NCI-H146 (cell line): ENCODE data around the gene CYP11A1.

Experiments used
- DNase-seq: peaks from one replicate; lab custom pipeline; 2025; lab: John Stamatoyannopoulos, UW

The CYP11A1 gene

DNA sequence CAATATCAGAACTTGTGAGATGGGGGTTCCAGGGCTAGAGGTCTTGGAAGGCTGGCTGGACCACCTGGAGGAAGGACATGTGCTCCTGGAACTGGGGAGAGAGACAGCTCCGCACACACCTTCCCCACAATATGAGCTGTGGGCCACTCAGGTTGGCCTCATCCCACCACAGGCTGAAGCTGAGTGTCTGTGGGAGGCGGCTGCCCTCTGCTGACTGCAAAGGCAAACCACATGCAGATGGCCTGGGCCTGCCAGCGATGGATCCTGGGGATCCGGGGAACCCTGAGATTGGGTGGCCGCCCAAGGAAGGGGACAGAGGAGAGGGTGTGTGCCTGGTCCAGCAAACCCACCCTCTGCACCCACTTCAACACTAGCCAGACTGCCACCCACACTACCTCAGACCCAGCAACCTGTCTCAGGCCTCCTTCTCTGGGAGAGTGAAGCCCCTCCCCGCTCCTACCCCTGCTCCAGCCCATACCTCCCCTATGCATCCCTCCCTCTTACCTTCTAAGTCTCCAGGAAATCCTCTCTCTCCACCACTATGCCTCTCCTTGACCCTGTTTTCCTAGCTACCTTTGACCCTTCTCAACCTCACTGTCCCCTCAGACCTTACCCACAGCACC is 44.8 kb downstream of the CYP11A1 start:
- peak; percentile 64 for DNase-seq

DNA sequence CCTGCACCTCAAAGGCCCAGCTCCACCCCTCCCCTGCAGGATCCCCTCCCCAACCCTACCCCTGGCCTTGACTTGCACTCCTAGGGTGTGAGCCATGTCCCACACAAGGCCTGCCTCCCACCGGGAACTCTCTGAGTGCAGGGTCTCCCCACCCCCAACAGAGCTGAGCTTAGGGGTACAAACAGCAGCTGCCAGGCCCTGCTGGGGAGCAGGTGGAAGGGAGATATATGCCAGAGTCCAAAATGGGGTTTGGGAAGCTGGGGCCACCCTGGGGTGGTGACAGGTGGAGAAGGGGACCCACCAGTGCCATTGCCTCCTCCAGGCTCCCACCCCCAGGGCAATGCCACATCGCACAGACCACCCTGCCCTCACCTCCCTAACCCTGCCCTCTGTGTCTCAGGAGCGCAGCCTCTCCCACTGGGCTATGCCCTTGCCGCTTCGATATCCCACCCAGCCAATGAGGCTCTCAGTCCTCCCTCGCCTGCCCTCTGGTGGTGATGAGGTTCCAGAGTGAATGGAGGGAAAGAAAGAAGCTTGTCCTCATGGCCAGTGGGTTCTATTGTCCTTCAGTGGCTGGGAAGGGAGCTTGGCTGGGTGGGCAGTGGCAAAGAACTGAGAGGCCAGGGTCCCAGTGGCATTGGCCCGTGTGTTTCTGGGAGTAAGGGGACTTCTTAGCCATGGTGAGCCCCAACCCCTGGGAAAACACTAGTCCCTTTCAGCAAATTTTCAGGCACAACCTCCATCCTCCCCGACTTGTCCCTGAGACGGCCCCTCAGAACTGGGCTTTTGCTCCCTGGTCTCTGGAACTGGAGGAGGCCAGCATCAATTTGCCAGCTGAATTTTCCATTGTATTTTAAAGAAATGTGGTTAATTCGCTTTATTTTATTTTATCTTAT is 46.8 kb downstream of the CYP11A1 start:
- DNase-seq = peak; percentile 34

DNA sequence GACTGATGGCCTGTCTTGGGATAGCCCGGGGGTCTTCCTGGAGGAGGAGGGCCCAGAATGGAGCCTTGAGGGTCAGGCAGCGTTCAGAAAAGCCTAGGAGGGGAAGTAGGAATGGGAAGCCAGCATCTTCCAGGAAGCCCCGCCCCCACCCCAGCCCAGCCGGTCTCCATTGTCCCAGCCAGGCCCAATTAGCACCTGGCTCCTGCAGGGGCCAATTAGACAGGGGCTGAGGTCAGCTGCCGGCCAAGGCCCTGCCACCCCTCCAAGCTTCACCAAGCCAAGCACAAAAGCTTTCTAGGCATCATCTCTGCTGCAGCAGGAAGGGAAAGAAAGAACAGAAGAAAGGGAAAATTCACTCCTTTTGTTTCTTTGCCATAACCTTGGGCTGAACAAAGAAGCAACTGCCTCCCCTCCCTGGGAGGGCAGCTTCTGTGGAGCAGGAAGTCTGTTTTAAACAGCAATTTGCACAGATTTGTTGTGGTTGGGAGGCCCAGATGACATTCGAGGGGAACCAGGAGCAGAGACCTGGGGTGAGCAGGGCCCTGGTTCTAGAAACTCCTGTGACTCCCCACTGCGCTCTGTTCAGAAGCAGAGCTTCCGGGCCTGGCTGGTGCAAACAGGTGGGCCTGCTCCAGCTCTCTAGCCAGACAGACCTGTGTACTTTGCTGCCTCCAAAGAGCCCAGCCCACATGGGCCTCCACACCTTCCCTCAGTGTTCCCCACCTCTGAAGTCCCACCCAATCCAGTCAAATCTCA is 47.7 kb downstream of the CYP11A1 start:
- peak; percentile 88 for DNase-seq

DNA sequence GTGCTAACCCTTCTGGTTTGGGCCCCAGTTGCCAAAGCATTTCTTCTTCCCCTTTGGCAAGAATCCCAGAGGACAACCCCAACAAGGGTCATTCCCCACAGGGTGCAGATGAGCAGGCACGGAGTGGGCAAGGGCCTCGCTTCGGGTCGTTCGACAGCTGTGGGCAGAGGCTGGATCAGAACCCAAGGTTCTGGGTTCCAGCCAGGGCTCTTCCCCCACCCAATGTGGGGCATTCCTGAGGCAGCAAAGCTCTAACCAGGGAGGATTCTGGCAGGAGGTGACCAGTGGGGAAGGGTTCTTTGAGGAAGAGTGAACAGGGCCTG is 48.3 kb downstream of the CYP11A1 start:
- no peak for DNase-seq

DNA sequence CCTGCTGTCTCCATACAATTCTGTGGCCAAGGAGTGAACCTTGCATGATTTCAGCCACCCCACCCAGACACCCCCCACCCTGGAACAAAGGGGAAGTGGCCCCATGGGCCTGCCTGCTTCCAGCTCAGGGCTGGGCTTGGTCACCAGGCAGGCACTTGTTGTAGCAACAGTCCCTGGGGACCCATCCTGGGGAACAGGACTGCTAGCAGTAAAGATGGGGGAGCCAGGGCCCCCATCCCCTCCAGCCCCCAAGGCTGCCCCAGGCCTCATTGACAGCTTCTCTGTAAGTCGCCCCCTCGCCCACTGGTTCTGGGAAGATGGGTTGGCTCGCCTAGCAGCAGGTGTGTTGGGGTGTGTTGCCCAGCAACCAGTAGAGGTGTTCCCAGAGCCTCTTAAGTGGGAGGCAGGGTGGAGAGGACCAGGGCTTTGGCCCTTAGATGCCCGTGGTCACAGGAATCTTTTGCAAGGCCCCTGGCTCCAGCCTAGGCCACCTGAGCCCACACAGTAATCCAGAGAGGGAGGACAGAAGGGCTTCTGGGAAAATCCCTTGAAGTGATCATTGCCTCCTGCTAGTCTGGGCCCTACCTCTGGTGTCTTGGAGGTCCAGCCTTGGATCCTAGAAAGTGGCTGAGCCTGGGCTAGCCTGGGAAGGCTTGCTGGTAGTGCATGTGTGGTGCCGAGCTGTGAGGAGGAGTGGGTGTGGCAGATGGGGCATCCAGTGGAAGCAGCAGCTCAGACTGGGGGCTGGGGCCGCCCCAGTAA is 48.9 kb downstream of the CYP11A1 start:
- peak; percentile 44 for DNase-seq

DNA sequence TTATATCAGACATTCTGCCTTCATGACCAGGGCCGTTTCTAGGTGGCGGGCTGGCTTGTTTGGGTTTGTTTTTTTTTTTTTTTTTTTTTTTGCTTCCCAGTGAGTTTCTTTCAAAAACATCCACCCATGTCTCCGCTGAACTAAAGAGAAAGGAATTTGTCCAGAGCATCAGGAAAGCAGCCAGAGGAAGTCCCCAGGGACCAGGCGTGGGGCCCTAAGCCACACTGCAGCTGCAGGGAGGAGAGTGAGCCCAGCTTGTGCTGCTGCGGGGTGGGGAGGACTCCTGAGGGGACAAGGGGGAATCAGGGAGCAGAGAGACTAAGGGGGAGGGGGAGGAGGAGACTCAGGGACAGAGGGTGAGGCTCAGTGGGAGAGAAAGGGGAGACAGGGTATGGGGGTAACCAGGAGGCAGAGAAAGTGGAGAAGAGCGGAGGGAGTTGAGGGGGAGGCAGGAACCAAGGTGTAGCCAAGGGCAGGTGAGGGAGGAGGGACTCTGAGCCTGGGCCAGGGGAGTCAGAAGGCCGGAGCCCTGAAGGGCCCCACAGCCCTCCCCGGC is 49.5 kb downstream of the CYP11A1 start:
- DNase-seq = no peak

DNA sequence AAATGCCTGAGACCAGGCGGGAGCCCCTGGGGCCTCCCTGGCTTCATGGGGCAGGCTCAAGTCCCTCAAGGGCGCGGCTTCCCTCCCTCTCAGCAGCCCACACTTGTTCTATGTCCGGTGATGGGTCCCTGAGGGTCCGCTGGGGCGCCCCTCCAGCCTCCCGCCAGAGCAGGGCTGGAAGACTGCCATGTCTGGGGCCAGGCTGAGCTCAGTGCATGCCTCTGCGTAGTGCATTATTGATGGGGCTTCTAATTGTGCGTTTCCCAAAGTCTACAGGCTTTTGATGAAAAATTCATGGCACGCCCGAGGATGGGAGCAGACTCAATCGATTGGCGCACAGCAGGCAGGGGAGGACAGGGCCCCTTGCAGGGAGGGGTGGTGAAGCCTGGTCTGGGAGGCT is 51.3 kb downstream of the CYP11A1 start:
- DNase-seq = no peak

DNA sequence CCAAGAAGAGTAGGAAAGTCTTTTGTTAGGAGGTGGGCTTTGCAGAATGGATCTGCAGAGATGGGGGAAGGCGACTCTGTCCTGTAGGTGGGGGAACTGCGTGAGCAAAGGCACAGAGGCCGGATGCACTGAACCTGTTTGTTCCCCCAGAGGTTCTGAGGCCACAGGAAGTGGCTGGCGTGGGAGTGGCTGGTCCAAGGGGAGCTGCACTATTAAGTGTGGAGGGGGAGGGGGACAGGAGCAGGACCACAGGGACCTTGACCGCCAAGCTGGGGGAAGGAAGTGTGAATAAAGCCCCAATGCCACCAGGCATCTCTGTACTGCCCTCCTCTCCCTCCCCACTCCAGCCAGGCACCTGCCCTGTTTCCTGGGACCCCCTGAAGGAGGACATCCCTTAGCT is 51.8 kb downstream of the CYP11A1 start:
- no peak for DNase-seq

DNA sequence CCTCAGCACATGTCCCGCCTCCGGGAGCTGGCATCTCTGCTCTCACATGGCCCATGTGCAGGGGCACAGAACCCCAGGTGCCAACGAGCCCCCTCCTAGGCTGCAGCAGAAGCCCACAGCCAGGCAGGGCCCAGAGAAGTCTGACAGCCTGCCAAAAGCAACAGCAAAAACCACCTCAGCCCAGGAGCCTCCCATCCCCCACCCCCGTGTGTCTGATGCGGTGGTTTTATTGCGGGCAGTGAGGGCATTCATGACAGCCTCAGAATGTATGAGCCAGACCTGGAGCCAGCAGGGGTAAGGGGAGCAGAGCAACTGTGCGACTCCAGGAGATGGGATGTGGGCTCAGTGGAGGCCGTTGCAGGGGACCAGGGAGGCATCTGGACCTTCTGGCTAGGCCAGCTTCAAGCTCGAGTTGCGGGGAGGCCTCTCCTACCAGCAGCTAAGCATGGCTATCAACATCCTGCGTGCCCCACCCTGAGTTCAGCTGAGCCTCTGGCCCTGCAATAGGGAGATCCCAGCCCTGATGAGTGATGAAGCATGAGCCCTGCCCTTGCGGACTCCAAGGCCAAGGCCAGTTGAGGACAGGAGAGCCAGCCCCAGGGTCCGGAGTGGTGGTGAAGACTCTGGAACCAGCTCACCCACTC is 52.5 kb downstream of the CYP11A1 start:
- no peak for DNase-seq

DNA sequence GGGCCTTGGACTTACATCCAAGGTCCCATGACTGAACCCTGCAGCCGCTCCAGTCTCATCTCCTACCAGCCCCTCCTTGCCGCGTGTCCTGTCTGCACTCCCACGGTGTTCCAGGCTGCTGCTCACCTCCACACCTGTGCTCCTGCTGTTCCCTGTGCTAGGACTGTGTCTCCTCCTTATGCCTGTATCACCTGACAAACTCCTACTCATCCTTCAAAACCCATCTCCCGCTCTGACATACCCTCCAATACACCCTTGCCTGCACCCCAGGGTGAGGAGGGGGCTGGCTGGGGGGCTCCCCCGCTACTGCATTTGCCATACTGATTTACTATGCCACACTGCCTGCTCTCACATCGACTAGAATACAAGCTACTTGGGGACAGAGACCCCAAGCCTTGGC is 53.6 kb downstream of the CYP11A1 start:
- no peak for DNase-seq

DNA sequence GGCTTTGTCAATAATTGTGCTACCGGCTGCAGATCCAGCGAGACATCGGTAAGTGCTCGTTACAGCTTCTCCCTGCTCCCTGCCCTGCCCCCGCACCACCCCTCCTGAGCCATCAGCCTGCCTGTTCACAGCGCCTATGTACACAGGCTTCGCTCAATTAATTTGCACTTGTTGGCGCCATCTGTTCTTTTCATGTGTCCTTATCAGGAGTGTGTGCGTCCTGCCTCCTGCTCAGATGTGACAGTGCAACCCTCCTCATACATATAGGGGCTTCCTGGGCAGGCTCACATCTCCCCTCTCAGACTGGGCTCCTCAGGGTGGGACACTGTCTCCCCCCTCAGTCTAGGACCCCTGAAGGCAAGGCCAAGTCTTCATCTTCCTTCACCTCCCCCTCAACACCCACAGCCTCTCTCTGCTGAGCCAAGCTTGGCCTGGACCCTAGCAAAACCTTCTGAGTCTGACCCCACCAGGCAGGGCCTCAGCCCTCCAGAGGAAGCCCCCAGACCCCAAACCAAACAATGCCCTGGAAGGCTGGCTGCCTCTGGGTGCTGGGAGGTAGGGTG is 54.9 kb downstream of the CYP11A1 start:
- DNase-seq = peak; percentile 94

DNA sequence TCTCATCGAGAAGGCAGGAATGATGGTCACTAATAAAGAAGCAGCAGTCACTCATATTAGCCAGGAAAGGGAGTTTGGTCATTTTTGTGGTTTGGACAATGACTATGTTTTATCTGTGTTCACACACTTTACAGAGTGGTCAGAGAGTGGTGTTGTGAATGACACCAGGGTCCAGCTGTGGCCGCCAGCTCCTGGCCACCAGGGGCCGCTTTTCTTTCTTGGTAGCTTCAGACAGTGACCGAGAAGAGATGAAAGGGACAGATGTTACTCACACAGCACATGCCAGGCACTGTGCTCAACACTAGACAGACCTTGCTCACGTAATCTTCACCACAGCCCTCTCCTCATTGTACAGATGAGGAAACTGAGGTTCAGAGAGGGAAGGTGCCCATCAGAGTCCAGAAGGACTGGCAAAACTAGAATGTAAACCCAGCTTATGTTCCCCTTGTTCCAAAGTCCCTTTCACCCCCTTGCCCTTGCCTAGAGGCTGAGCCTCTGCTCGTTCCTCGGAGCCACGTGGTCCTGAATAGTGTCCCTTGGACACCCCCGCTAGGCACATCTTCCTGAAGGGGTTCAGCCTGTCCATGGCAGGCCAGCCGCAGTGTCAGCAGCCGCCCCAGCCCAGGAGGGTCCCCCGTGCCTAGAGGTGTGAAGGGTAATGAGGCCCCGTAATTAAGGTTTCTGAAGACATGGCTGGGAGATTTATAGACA is 55.6 kb downstream of the CYP11A1 start:
- DNase-seq = peak; percentile 50

DNA sequence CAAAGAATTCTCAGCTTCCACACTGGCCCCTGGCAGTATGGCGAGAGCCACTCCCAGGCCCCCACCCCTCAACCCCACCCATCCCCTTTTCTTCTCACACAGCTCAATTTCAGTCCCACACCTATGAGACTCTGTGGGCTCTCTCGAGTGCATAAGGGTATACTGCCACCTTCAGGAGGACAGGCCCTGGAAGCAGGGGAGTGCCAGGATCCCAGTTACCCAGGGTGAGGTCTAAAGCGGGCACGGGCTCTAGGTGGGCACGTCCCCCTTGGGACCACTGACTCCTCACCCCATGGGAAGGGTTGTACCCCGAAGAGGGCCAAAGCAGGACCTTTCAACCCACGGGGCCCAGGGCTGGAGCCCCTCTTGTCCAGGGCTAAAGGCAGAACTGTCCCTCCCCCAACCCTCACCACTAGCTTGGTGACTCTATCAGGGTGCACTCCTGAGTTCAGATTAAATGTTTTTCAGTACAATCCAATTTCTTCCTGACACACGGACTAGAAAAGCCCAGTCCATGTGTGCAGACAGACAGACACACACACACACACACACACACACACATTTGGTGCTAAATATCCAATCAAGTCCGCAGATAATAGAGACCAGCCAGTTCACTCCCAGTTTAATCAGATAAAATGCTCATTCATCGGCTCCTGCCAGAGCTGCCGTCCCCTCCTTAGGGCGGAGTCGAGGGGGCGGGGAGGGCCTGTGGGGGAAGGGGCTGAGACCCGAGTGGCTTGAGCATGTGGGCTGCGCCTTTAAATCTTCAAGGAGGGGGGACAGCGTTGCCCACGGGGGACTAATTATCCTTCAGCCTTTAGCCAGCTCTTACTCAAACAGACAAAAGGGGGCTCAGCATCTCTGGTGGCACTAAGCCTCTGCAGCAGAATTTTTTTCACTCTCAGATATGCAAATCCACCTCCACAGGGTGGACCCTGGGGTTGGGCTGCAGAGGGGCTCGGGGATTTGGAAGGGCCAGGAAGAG is 59.3 kb downstream of the CYP11A1 start:
- peak; percentile 77 for DNase-seq

DNA sequence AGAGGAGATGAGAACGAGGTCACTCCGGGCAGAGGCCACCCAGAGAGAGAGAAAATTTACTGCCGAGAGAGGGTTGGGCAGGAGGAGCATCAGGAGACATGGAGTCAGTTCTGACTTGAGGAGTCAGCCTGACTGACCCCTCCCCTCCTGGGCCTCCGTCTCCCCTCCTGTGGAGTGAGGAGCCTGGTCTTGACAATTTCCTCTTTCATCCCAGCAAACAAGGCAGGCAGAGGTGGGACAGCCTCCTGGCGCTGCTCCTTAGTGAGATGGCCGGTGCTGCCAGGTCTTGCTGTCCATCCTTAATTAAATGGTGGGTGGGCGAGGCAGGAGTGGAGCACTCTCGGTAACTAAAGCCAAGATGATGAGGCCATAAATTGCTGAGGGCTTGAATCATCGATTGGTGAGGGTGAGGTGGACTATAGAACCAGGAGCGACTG is 60.6 kb downstream of the CYP11A1 start:
- no peak for DNase-seq

DNA sequence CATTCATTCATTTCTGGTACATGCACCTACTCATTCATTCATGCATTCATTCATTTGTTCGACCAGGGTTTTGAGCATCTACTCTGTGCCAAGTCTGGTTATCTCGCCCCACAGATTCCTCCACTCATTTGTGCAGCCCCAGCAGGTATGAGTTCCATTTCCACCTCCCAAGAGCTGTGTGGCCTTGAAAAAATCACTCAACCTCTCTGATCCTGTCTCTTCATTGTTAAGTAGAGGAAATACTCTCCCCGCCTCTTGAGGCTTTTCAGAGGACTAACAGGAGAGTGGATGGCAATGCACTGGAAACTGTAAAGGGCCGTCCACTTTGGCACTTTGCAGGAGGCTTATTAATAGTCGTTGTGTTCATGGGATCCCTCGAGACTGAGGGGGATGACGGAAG is 61.8 kb downstream of the CYP11A1 start:
- DNase-seq = no peak

DNA sequence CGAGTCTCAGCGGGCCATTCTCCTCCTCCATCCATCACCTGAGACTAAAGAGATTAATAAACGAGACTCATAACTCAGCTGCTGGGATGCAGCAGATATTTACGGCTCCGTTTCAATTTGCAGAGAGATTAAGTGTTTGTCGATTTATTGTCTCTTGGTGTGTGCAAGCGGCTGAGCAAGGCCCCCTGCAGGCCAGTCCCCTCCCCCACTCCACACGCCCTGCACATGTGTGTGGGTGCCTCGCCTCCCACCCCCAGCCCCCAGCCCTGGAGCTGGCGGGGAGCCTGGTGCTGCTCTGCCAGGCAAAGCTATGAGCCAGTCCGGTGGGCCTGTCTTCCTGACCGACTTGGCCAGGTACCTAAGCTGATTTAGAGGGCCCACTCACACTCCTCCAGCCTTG is 63.0 kb downstream of the CYP11A1 start:
- no peak for DNase-seq

DNA sequence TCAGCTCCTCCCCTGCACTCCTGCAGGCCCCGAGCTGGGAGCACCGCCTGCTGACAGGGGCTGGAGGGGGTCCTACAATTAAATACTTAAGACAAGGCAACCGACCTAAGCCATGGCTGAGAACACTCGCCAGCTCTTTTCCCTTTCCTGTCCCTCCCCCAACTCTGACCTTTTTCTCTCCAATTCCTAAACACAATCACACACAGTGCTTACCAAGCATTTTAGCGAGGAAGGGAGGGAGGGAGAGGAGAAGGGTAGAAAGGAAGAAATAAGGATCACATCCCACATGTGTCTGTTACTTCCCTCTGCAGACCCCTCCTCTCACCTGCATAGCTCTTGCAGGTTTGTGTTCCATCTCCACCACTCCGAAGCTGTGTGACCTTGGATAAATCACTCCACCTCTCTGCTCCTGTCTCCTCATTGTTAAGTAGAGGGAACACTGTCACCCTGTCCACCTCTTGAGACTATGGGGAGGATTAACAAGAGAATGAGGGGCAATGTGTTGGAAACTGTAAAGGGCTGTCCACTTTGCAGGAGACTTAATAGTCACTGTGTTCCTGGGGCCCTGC is 63.6 kb downstream of the CYP11A1 start:
- no peak for DNase-seq

DNA sequence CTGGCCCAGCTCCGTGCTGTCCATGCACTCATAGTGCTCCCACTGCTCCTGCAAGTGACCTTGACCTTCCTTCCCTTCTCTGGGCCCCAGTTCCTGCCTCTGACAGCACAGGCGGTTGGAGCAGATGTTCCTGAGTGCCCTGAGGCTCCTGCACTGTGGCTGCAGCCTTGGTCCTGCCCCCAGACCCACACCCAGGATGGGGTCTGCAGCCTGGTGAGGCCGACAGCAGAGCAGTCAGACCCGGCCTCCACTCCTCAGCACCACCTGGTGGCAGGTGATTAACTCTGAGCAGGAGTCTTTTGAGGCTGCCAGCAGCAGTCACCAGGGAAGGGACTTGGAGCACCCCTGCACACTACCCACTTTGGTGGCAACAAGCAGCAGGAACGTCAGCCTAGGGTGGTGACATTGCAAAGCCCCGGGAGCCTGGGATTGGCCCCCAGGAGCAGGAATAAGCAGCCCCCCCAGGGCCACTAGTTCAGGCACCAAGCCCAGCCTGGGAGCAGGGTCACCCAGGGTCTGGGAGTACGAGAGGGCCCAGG is 64.6 kb downstream of the CYP11A1 start:
- DNase-seq = peak; percentile 64
